ENCODE data around the gene MMRN2. TPM values are rescaled to one million over a fixed set of nuclear protein-coding genes. Genes with fewer than 3 reads are reported as not detected.

MMRN2 gene
- polyA plus RNA-seq, 1 donor = 7.2 TPM

Other genes starting within 250 kb of the MMRN2 start
- 41.5 TPM for gene BMPR1A, start 201.0 kb downstream of the MMRN2 start, polyA plus RNA-seq
- gene SNCG, start 984 bp upstream of the MMRN2 start, polyA plus RNA-seq = 16.6 TPM
- 11.4 TPM for gene ADIRF, start 10.9 kb upstream of the MMRN2 start, polyA plus RNA-seq
- gene FAM25A, start 62.7 kb upstream of the MMRN2 start, polyA plus RNA-seq = not detected
- 142 TPM for gene GLUD1, start 137.2 kb upstream of the MMRN2 start, polyA plus RNA-seq
- 35.9 TPM for gene SHLD2, start 137.6 kb upstream of the MMRN2 start, polyA plus RNA-seq